Measurements from ENCODE around the gene EMILIN3. TPM values are rescaled to one million over a fixed set of nuclear protein-coding genes. Genes with fewer than 3 reads are reported as not detected.

The EMILIN3 gene
- total and polyA plus RNA-seq, 10 donors, result 0.03 to 0.32 (median 0.07) TPM; not detected in 7

GRCh38 chr20:41386502-41387427 is 20.1 kb upstream of the EMILIN3 start:
- intact Hi-C loops (cut with DNase I; ENCODE audit: low total_unique reads), result no loop called here
- Histone ChIP-seq H3K4me1 (peaks cover 0 to 3% (median 0%) of the 10 kb centered on the region in 6 donors), H3K9me3 (no peaks in the 10 kb centered on the region), H3K27ac (no peak overlapping the region), H3K27me3 (replicated peaks in 1 of 7) (peaks cover 0 to 11% (median 0%) of the 10 kb centered on the region in 7 donors), H3K4me3 (no peak overlapping the region), H3K36me3 (no peaks in the 10 kb centered on the region)
- DNase-seq, result peak; percentile 40
- 81 to 88% (median 84%) methylated on average over 14 of the region's 14 CpGs for WGBS, 5 donors
- TF ChIP-seq POLR2A (IDR thresholded peaks at IDR 0.05), result no peak
- no peak for TF ChIP-seq POLR2AphosphoS5 (IDR thresholded peaks at IDR 0.05)
- no peak for TF ChIP-seq CTCF (IDR thresholded peaks at IDR 0.05 in 8 of 11, conservative IDR thresholded peaks at IDR 0.05 in 3 of 11)

GRCh38 chr20:41382791-41383305 is 16.2 kb upstream of the EMILIN3 start:
- H3K9me3 ChIP-seq, result no peaks in the 10 kb centered on the region
- peaks cover 0 to 35% (median 0%) of the 10 kb centered on the region in 7 donors for H3K27me3 ChIP-seq (replicated peaks in 1 of 7)
- H3K4me1 ChIP-seq, result peaks cover 0 to 3% (median 0%) of the 10 kb centered on the region in 6 donors
- no peaks in the 10 kb centered on the region for H3K36me3 ChIP-seq
- no peak overlapping the region for H3K27ac ChIP-seq
- intact Hi-C loops (cut with DNase I; ENCODE audit: low total_unique reads), result no loop called here
- peak; percentile 20 for DNase-seq
- 68 to 85% (median 72%) methylated on average over 7 of the region's 7 CpGs for WGBS, 5 donors
- TF ChIP-seq CTCF (IDR thresholded peaks at IDR 0.05 in 8 of 11, conservative IDR thresholded peaks at IDR 0.05 in 3 of 11) (no peak), POLR2A (IDR thresholded peaks at IDR 0.05) (no peak), POLR2AphosphoS5 (IDR thresholded peaks at IDR 0.05) (no peak)
- H3K4me3 ChIP-seq, result no peak overlapping the region

DNA sequence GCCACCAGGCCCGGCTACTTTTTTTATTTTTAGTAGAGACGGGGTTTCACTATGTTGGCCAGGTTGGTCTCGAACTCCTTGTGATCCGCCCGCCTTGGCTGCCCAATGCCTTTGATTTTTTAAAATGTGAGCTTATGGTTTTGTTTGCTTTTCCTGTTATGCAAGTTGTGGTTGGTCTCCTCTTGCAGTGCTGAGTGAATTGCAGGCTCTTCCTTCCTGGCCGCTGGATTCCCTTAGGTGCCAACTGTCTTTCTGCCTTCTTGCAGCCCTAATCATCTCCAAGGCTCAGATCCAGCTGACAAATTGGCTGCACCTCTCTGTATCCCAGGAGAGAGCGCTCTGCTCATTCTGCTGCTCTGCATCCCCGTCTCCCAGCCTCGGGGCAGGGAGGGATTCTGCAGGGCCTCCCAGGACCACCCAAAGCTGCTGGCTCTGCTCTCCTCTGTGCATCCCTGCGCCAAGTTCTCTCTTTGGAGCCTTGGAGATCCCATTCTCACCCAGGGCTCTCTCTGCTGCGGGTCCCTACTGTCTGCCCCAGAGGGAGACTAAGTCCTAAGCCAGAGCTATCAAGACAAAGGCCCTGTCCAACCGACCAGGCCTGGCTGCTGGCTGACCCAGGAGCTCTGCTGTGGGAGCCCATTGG is 14.1 kb upstream of the EMILIN3 start:
- Histone ChIP-seq H3K27ac (no peak overlapping the region), H3K27me3 (replicated peaks in 1 of 7) (peaks cover 0 to 57% (median 0%) of the 10 kb centered on the region in 7 donors), H3K4me1 (peaks cover 0 to 3% (median 0%) of the 10 kb centered on the region in 6 donors), H3K4me3 (no peak overlapping the region), H3K36me3 (no peaks in the 10 kb centered on the region), H3K9me3 (no peaks in the 10 kb centered on the region)
- WGBS, 5 donors, result 59 to 67% (median 65%) methylated on average over 10 to 12 of the region's 12 CpGs
- intact Hi-C loops (cut with DNase I; ENCODE audit: low total_unique reads), result no loop called here
- TF ChIP-seq CTCF (IDR thresholded peaks at IDR 0.05 in 8 of 11, conservative IDR thresholded peaks at IDR 0.05 in 3 of 11) (no peak), POLR2AphosphoS5 (IDR thresholded peaks at IDR 0.05) (no peak), POLR2A (IDR thresholded peaks at IDR 0.05) (no peak)
- DNase-seq, result peak; percentile 47
